ENCODE measurements around the gene SDHB.
A peak's percentile ranks its signal among the peaks of the same experiment; 100 is the strongest.

Gene SDHB

DNA sequence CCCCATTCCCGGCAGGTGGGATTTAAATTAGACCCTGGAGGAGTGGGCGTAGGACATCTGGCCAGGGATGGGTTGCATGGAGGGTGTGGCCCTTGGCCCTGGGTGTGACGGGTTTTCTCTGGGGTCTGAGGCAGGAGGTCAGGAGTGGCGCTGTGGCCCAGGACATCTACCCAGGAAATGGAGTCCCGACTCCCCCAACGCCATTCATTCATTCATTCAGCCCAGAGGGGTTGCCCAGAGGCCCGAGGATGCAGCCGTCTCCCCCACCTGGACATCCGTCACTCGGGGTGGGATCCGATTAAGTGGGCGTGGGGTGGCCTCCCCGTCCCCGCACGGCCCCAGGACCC is 42.8 kb downstream of the SDHB start:
- no peak for DNase-seq

DNA sequence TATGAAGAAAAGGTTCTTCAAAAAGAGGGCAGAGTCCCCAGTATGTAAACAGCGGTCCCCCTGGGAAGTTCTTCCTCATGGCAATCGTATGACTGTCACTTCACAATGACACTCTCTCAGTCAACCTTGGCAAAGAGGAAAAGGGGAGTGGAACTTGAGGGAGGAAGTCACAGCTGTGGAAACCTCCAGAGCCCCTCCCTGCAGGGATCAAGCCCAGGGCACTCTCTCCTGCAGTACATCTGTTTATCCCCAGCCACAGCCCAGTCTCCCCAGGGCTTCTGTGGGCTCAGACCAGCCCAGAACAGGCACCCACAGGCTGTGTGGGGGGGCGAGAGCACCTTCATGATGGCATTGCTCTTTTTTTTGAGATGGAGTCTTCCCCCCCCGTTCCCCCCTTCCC is 44.1 kb downstream of the SDHB start:
- no peak for DNase-seq

DNA sequence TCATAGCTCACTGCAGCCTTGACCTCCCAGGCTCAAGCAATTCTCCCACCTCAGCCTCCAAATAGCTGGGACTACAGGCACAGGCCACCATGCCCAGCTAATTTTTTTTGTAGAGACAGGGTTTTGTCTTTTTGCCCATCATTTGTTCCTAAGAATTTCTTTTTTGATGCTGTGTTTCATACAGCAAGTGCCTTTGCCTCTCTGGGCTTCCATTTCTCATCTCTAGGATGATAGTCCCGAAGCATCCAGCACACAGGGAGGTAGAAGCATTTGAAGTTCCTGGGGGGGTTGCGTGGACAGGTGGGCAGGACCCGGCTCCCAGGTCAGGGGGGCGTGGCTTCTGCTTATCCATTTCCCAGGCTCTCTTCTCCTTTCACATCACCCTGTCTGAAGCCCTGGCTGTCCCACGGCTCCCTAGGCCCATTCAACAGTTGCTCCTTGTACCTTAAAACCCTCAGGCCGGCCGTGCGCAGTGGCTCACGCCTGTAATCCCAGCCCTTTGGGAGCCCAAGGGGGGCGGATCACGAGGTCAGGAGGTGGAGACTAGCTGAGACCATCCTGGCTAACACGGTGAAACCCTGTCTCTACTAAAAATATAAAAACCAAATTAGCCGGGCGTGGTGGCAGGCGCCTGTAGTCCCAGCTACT is 45.5 kb downstream of the SDHB start:
- no peak for DNase-seq

DNA sequence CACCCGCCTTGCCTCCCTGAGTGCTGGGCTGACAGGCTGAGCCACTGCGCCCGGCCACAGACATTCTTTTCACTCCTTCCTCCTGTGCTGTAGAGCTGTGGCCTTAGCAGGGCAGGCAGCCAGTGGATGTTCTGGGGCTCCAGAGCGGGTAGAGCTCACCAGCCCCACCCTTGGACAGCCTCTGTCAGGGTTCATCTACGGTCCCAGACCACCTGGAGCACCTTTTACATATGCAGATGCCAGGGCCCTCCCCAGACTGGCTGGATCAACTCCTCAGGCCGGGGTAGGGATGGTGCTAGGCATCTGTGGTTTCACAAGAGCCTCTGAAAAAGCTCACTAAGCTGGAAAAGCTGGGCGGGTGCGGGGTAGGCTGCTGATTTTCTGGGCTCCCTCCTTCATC is 46.7 kb downstream of the SDHB start:
- no peak for DNase-seq

DNA sequence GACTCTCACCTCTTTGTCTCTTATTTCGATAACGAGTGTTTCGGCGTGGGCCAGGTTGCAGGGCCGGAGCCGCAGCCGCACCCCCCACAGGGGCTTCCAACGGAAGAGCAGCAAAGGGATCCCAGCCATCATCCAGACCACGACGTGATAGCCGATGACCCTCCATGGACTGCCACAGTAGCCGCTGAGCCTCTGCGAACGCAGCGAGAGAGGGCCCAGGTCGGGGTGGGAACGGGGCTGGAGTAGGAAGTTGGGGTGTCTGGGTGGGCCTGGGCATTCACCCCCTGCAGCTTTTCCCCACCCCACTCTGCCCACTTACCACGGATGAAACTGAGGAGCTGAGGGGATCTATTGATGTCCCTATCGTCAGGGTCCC is 48.5 kb downstream of the SDHB start:
- no peak for DNase-seq

DNA sequence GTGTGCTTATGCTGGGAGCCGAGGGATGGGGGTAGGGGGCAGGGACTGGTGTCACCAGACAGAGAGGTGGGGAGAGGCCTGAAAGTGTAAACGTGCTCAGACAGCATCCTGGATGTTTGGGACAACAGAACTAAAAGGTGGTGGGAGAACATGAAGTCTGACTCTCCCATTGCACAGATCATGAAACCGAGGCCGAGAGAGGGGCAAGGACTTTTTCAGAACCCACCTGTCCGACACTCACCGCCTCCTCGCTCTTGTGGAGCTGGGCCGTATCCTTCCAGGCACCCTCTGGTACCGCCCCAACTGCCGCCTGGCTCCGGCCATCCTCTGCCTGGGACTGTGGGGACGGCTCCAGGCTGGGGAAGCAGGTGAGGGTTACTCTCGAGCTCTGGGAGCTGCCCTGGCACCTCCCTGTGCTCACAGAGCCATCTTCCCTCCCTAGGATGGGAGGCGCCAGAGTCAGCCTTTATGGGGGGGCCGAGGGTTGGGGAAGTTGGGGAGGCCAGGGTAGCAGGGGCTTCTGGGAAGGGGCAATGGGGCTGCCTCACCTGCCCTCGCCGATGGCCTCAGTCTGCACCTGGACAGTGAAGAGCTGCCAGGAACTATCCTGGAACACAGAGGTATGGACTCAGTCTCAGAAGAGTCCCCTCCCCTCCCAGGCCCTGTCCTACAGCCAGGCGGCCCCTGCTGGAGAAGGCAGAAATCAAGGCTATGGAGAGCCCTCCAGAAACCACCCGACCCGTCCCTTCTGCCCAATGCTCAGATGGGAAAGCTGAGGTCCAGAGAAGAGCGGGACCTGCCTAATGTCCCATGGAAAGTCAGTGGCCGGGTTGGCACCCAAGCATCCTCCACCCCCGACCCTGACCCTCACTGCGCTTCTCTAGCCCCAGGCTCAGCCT is 49.1 kb downstream of the SDHB start:
- no peak for DNase-seq

DNA sequence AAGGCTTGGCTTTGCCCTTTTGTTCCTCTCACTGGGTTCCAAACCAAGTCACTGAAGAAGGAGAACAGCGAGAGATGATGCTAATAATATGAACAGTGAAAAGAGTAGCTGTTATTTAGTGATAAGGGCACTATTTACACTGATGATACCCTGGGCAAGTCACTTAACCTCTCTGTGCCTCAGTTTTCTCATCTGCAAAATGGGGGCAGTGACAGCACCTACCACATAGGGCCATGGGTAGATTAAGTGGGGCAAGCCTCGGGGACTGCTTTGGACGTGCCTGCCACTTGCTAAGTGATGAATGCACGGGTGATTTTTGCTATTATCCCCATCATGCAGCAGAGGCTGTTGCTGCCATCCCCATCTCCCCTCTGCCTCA is 51.3 kb downstream of the SDHB start:
- DNase-seq, result no peak

DNA sequence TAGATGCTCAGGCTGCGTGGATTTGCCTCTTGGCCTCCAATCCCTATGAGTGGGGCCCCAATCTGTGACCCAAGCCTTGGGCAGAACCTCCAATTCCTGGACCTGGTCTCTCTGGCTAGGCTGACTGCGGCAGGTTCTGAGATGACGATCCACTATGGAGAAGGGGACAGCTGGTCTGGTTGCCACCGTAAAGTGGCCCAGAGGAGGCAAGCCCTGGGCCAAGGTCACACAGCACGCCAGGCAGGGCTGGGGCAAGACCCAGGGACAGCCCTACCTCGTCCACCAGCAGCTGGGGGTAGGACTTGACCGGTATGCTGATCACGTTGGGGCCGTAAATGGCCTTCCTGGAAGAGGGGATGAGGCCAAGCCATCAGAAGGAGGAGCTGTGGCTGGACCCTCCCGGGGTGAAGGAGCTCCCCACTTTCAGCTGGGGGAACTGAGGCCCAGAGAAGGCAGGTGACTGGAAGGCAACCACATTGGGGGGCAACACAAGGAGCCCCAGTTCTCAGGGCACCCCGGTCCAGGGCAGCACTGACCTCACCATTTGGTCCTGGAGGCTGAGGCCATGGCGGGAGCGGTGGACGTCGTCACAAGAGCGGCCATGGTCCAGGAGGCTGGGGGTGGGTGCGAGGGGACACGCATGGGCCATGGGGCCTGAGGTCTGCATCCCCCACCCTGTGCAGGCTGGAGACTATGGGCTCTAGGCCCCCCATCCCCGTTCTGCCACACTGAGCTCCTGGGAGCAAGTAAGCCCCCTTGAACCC is 51.9 kb downstream of the SDHB start:
- no peak for DNase-seq

DNA sequence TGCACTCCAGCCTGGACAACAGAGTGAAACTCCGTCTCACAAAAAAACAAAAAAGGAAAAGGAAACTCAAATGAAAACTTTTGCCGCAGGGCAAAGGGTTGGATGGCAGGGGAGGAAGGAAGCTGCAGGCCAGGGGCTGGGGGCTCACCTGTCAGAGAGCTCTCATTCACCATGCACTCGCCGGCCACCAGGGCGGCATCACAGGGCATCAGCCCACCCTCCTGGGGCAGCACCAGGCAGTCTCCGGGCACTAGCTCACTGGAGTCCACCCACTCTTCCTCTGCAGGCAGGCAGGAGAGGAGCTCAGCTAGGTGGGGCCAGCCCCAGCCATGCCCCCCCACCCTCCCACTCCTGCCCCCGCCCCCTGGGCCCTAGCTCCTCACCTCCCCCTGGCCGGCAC is 54.0 kb downstream of the SDHB start:
- no peak for DNase-seq

DNA sequence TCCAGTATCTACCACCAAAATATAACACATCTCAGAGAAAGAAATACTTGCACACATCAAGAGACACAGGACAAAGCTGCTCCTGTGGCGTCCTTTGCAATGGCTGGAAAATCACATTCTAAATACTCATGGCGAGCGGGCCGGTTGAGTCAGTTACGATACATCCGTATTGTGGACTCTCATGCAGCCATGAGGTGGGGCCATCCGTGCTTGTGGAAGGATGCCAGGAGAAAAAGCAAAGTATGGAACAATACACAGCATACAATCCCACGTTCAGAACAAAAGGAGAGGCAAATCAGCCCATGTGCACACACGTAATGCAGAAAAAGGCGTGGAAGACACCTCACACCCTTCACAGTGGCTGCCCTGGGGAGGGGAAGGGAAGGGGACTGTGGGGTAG is 55.2 kb downstream of the SDHB start:
- DNase-seq, result no peak

DNA sequence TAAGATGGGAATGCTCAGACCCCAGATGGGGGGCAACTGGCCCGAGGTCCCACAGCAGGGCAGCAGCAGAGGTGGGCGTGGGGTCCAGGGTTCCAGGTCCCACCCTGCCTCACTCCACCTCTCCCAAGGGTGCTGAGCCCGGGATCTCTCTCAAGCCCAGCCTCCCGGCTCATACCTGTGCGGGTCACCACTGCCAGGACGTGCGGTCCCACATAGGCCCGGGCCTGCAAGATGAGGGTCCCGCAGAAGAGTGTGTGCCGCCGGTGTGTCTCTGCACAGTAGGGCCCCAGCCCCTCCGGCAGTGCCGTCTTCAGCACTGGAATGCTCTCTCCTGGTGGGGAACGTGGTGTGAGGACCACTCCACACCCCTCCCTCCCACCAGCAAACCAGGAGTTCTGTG is 57.0 kb downstream of the SDHB start:
- DNase-seq, result no peak

DNA sequence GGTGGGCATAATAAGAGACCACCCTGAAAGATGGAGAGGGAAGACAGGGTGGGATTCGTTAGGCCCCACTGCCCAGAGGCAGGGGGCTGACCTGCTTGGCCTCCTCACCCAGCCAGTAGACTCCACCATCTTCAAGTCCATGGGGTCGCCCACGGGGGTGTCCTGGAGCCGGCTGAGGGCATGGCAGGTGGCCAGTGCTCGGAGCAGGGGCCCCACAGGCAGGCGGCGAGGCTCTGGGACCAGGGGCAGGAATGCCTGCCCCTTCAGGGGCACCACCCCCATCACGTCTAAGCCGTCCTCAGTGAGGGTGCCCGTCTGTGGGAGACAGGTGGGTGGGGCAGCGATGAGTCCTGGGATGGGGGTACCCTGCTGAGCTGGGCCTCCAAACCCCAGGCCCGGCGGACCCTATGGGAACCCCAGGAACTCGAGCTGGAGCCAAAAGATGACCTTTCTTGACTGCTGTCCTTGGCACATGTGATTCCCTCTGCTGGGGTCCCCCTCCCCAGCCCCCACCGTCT is 60.3 kb downstream of the SDHB start:
- DNase-seq, result no peak

DNA sequence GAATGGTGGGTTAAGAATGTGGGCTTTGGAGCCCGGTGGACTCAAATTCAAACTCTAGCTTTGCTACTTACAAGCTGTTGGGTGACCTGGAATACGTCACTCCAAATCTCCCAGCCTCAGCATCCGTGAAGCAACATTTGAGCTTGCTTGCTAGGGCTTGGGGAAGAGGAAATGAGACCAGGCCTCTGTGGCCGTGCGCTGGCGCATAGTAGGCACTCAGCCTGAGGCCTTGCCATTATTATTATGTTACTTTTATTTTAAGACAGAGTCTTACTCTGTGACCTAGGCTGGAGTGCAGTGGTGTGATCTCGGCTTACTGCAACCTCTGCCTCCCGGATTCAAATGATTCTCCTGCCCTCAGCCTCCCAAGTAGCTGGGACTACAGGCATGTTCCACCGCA is 61.2 kb downstream of the SDHB start:
- no peak for DNase-seq

DNA sequence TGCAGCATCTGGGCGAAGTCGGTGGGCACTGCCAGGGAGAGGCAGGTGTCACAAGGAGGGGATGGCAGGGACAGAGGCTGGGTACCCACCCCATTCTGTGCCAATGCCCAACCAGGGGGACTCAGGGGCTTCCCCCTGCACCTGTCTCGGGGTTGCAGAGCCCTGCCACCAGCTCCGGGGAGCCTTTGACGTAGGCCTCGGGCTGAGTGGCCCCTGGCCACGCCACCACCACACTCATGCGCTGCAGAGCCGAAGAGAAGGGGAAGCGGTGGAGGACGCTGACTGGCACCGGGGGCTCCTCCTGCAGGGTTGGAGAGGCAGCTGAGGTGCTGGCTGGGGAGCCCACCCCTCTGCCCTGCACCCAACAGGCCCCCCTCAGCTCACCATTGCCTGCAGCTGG is 61.7 kb downstream of the SDHB start:
- DNase-seq, result no peak

DNA sequence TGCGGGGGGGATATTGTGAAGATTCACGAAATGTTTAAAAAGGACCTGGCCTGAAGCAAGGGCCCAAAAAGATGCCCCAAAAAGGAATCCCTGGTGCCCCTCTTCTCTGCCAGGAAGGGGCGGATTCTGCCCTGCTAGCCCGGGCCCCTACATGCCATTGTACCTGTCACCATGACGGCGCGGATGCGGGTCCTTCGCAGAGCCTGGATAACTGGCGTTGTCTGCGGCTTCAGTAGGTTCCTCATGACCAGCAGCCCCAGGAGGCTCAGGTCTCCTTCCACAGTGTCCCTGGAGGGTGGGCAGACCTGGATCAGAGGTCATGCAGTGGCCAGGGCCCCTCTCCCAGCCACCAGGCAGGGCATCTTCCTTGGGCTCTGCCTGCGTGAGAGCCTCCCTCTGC is 62.3 kb downstream of the SDHB start:
- DNase-seq, result no peak

DNA sequence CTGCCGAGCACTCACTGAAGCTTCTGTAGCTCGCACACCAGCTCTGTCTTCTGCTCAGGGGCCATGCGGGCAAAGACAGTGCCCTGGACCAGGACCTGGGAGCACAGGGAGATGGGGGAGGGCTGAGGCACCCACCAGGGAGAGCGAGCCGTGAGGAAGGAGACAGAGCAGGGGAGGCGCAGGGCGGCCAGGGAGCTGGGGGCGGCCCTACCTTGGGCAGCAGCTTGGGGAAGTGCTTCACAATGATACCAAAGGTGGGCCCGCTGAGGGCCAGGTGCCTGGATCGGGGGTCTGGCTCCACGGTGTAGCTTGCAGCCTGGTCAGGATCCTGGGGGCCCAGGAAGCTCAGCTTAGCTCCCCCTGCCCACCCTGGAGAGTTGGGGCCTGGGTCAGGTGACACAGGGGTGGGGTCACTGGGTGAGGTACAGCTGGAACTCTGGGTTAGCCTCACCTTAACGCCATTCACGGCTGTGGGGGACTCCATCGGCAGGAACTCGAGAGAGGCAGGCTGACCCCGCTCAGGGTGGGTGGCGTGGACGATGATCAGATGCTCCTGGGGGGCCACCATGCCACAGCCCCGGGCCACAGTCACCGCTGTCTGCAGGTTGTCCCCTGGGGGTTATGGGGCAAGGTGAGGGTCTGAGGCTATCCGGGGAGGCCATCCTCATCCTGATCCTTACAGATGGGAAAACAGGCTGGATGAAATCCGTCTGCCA is 64.0 kb downstream of the SDHB start:
- DNase-seq, result no peak

DNA sequence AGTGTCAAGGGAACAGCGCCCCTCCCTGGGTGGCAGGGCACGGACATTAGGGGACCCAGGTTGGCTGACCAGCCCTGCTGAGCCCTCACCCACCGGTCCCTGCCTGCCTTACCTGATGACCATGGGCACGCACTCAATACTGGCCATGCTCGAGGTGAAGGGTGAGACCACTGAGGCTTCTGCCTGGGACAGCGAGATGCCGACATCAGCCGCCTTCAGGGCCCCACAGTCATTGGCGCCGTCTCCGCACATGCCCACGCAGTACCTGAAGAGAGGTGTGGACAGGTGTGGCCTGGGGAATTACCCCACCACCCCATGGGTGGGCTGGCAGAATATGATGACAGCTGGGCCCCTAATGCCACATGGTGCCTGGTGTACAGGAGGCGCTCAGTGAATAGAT is 65.6 kb downstream of the SDHB start:
- no peak for DNase-seq

DNA sequence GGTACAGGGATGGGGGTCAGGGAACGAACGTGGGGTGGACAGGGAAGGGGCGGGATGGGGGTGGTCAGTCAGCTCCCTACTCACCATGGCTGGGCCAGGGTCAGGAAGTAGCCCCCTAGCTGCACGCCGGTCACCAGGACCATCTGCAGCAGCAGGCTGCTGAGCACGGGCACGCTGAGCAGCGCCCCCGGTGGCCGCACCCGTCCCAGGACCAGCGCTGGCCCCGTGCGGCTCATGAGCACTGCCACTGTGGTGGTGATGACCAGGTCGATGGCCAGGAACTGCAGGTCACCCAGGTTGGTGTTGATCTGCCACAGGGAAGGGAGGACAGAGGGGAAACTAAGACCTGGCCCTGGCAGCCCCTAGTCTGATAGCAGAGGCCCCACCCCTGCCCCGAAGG is 66.9 kb downstream of the SDHB start:
- DNase-seq, result no peak

DNA sequence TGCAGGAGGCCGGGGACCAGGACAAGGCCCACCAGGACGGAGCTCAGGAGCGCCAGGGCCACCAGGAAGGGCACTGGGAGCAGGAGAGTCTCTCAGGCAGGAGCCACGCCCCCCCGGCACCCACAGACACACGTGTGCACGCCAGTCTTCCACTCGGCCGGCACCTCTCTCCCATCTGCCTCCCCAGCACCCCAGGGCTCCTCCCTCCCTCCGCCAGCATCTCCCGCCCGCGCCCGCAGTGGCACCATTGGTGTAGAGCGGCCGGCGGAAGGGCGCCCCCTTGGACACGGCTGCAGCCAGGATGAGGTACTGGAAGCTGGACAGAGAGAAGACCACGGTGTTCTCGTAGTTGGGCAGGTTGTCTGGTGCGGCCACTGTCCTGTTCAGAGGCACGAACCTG is 67.3 kb downstream of the SDHB start:
- DNase-seq, result no peak

DNA sequence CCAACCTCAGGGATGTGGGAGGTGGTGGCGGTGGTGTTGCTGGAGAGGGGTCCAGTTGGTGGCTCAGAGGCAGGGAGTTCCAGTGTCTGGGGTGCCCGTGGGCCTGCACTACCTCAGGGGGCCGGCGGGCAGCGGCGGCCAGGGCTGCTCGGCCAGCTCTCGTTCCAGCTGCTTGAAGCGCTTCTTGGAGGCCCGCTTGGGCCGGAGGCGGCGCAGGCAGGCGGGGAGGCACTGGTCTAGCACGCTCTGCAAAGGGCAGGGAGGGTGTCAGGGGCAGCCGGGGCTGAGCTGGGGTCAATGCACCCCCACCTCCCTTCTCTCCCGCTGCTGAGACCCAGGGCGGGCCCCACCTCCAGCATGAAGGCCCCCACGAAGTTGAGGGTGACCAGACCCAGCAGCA is 67.7 kb downstream of the SDHB start:
- DNase-seq, result no peak

DNA sequence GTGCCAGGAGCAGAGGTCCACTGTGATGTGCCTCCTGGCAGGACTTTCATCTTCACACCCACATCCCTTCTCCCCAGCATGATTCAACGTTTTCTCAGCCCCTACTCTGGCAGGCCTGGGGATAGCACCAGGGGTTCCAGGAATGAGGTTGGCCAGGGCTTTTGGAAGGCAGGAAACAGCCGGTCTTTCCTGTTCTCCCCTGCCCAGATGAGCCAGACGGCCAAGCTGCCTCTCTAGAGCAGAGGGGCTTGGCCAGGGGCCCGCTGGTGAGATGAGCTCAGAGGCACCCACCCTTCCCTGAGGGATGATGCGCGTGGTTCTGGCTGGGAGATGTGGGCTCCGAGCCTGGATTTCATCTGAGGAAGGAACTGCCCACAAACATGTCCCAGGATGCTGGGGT is 69.1 kb downstream of the SDHB start:
- DNase-seq, result peak; percentile 99

DNA sequence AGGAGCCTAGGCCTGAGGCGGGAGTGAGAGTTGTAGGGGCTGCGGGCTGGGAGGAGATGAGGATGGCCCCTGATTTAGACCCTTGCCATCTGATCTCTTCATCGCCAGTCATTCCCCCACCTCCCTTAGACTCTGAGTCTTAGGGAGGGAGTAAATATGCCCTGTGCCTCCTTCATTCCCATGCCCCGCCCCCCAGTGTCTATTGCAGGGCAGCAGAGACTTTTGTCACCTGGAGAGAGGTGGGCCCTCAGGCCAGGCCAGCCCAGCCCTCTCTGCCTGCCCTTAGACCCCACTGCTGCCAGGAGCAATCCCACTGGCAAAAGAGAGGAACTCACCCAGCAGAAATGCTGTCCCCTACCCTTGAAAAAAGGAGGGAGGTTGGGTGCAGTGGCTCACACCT is 70.2 kb downstream of the SDHB start:
- DNase-seq, result no peak

DNA sequence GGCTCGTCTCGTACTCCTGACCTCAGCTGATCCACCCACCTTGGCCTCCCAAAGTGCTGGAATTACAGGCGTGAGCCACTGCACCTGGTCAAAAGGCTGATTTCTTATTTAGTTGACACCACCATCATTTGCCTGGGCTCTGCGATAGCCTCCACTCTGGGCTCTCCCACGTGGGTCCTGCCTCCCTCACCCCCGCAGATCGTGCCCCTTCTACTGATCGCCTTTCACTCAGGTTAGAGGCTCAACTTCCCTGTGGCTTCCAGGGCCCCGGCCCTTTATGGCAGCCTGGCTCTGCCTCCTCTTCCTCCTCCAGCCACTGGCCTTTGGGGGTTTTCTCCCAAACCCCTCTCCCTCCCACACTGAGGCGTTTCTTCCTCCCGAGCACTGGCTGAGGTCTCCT is 70.9 kb downstream of the SDHB start:
- no peak for DNase-seq
